ENCODE measurements around the gene DHFR. TPM values are rescaled to one million over a fixed set of nuclear protein-coding genes. Genes with fewer than 3 reads are reported as not detected.

Gene DHFR
- 10 to 100 TPM in 3 of 4 donors, 1 to 10 TPM in 1; 5.6 to 12.8 (median 11.5) TPM for total RNA-seq

- no peaks in the 10 kb centered on the region for H3K27me3 ChIP-seq
- intact Hi-C loops (cut with DNase I), result loop anchor here (5.0 kb wide), 1 partner anchor 242 kb away; no protein-coding TSS in a partner anchor
- H3K9me3 ChIP-seq, result no peaks in the 10 kb centered on the region
- peak in 3 of 6 experiments; percentile 14 to 42 (median 38) for TF ChIP-seq CTCF (IDR thresholded peaks at IDR 0.05)
- peak in 1 of 2 donors; percentile 76 for TF ChIP-seq POLR2A (IDR thresholded peaks at IDR 0.05)
- peaks cover 4 to 20% of the 10 kb centered on the region in 2 donors for H3K36me3 ChIP-seq
- H3K4me3 ChIP-seq (replicated peaks in 1 of 3), result peak within 1 kb of the TSS in 2 of 3 donors; percentile 68 to 74
- peak; percentile 87 for DNase-seq
- WGBS, 2 donors, result 1% methylated on average over 11 to 17 of the region's 74 CpGs
- peak within 1 kb of the TSS; percentile 87 to 92 (median 90) for H3K27ac ChIP-seq
- H3K4me1 ChIP-seq, result peaks cover 8 to 14% of the 10 kb centered on the region in 2 donors
These were observed at the start of gene DHFR, which contains the start of gene MSH3 for GRCh38 chr5:80654391-80655230. Gene DHFR (minus strand): TSS chr5:80654983. CDS start chr5:80654489, 494 bp downstream. Gene MSH3 (plus strand): TSS chr5:80654652. CDS start chr5:80654728, 76 bp downstream.

GRCh38 chr5:80704221-80704620 is 49.4 kb upstream of the DHFR start:
- H3K27ac ChIP-seq, result no peak overlapping the region
- no peak for DNase-seq
- peaks cover 0 to 6% of the 10 kb centered on the region in 2 donors for H3K4me1 ChIP-seq
- peaks cover 0 to 5% of the 10 kb centered on the region in 2 donors for H3K36me3 ChIP-seq
- TF ChIP-seq POLR2A (IDR thresholded peaks at IDR 0.05), result no peak
- TF ChIP-seq CTCF (IDR thresholded peaks at IDR 0.05), result no peak
- WGBS, 2 donors, result 90 to 92% methylated on average over 1 of the region's 1 CpG
- no peaks in the 10 kb centered on the region for H3K27me3 ChIP-seq
- H3K9me3 ChIP-seq, result no peaks in the 10 kb centered on the region
- H3K4me3 ChIP-seq (replicated peaks in 1 of 3), result no peak overlapping the region
- intact Hi-C loops (cut with DNase I), result no loop called here

- Histone ChIP-seq H3K36me3 (peaks cover 0 to 5% of the 10 kb centered on the region in 2 donors), H3K4me1 (peaks cover 0 to 6% of the 10 kb centered on the region in 2 donors), H3K4me3 (replicated peaks in 1 of 3) (no peak overlapping the region), H3K9me3 (no peaks in the 10 kb centered on the region), H3K27ac (no peak overlapping the region), H3K27me3 (no peaks in the 10 kb centered on the region)
- DNase-seq, result no peak
- 83 to 85% methylated on average over 5 of the region's 5 CpGs for WGBS, 2 donors
- intact Hi-C loops (cut with DNase I), result no loop called here
- TF ChIP-seq POLR2A (IDR thresholded peaks at IDR 0.05), result no peak
- TF ChIP-seq CTCF (IDR thresholded peaks at IDR 0.05), result no peak
These were observed 49.0 kb upstream of the DHFR start for GRCh38 chr5:80703747-80704146.

- Histone ChIP-seq H3K27ac (no peak overlapping the region), H3K36me3 (peaks cover 0 to 5% of the 10 kb centered on the region in 2 donors), H3K4me3 (replicated peaks in 1 of 3) (no peak overlapping the region), H3K4me1 (peaks cover 0 to 6% of the 10 kb centered on the region in 2 donors), H3K9me3 (no peaks in the 10 kb centered on the region), H3K27me3 (no peaks in the 10 kb centered on the region)
- TF ChIP-seq CTCF (IDR thresholded peaks at IDR 0.05) (no peak), POLR2A (IDR thresholded peaks at IDR 0.05) (no peak)
- DNase-seq, result no peak
- intact Hi-C loops (cut with DNase I), result no loop called here
These were observed 48.5 kb upstream of the DHFR start for GRCh38 chr5:80703291-80703690.

- Histone ChIP-seq H3K36me3 (peaks cover 0 to 5% of the 10 kb centered on the region in 2 donors), H3K9me3 (no peaks in the 10 kb centered on the region), H3K4me3 (replicated peaks in 1 of 3) (no peak overlapping the region), H3K4me1 (peaks cover 0 to 6% of the 10 kb centered on the region in 2 donors), H3K27me3 (no peaks in the 10 kb centered on the region), H3K27ac (no peak overlapping the region)
- intact Hi-C loops (cut with DNase I), result no loop called here
- TF ChIP-seq POLR2A (IDR thresholded peaks at IDR 0.05) (no peak), CTCF (IDR thresholded peaks at IDR 0.05) (no peak)
- WGBS, 2 donors, result 67 to 84% methylated on average over 1 of the region's 1 CpG
- DNase-seq, result no peak
These were observed 46.8 kb upstream of the DHFR start for GRCh38 chr5:80701597-80701996.

Measured in thyroid gland (tissue), 4 donors.